ENCODE results near the gene SCYL1. TPM values are rescaled to one million over a fixed set of nuclear protein-coding genes. Genes with fewer than 3 reads are reported as not detected.

SCYL1 gene
- total and polyA plus RNA-seq, 3 experiments from 2014 or later = 42.1 to 88.5 (median 85.1) TPM

GRCh38 chr11:65549096-65549495 lies 24.2 kb downstream of the SCYL1 start:
- H3K27ac ChIP-seq (ENCODE audit: low read depth, low read length) = no peak overlapping the region
- DNase-seq = no peak
- no peaks in the 10 kb centered on the region for H3K9me3 ChIP-seq (ENCODE audit: low read length)
- H3K27me3 Mint-ChIP-seq = no peaks in the 10 kb centered on the region
- H3K27ac Mint-ChIP-seq = peak overlapping the region in 6 of 8 donors; percentile 7 to 92 (median 56)
- H3K4me1 Mint-ChIP-seq = peaks cover 47 to 66% (median 56%) of the 10 kb centered on the region in 3 donors
- H3K4me3 Mint-ChIP-seq = peak overlapping the region in 3 of 7 donors; percentile 31 to 83 (median 40)
- CTCF ChIA-PET = interaction anchor here (0.8 to 5.7 kb wide), 3 partner anchors 9 to 39 kb away, joined by 3 to 35 read pairs (median 8); partner anchors contain the start of genes FAM89B and ZNRD2
- H3K9me3 Mint-ChIP-seq = no peaks in the 10 kb centered on the region
- no peaks in the 10 kb centered on the region for H3K36me3 ChIP-seq (ENCODE audit: insufficient read depth, low read length)
- H3K4me3 ChIP-seq (ENCODE audit: low read length) = no peak overlapping the region
- H3K27me3 ChIP-seq (ENCODE audit: insufficient read depth, low read length, poor library complexity, severe bottlenecking) = no peaks in the 10 kb centered on the region
- POLR2A ChIA-PET = interaction anchor here (0.9 kb wide), 1 partner anchor 8 kb away, joined by 3 read pairs; no protein-coding TSS in a partner anchor
- peaks cover 3 to 19% (median 11%) of the 10 kb centered on the region in 3 donors for H3K36me3 Mint-ChIP-seq
- peaks cover 62% of the 10 kb centered on the region for H3K4me1 ChIP-seq (ENCODE audit: insufficient read depth, low read length)

- Mint-ChIP-seq H3K4me3 (peak overlapping the region in 5 of 7 donors; percentile 3 to 32 (median 13)), H3K4me1 (peaks cover 56 to 77% (median 62%) of the 10 kb centered on the region in 3 donors), H3K36me3 (peaks cover 3 to 18% (median 11%) of the 10 kb centered on the region in 3 donors), H3K27me3 (no peaks in the 10 kb centered on the region), H3K9me3 (no peaks in the 10 kb centered on the region), H3K27ac (peak overlapping the region; percentile 51 to 97 (median 80))
- CTCF ChIA-PET = interaction anchor here (0.9 to 4.1 kb wide), 14 partner anchors 8 to 81 kb away, joined by 3 to 41 read pairs (median 4); partner anchors contain the start of genes FAM89B and ZNRD2
- H3K27me3 ChIP-seq (ENCODE audit: insufficient read depth, low read length, poor library complexity, severe bottlenecking) = no peaks in the 10 kb centered on the region
- H3K4me3 ChIP-seq (ENCODE audit: low read length) = peak overlapping the region; percentile 17
- peaks cover 75% of the 10 kb centered on the region for H3K4me1 ChIP-seq (ENCODE audit: insufficient read depth, low read length)
- no peak overlapping the region for H3K27ac ChIP-seq (ENCODE audit: low read depth, low read length)
- DNase-seq = peak; percentile 43 to 73 (median 54)
- H3K9me3 ChIP-seq (ENCODE audit: low read length) = no peaks in the 10 kb centered on the region
- POLR2A ChIA-PET = interaction anchor here (0.6 to 1.5 kb wide), 2 partner anchors 11 to 50 kb away, joined by 3 to 5 read pairs; no protein-coding TSS in a partner anchor
- no peaks in the 10 kb centered on the region for H3K36me3 ChIP-seq (ENCODE audit: insufficient read depth, low read length)
These were observed 26.9 kb downstream of the SCYL1 start for GRCh38 chr11:65551572-65552387.

- no peaks in the 10 kb centered on the region for H3K9me3 ChIP-seq (ENCODE audit: low read length)
- H3K36me3 Mint-ChIP-seq = peaks cover 3 to 18% (median 11%) of the 10 kb centered on the region in 3 donors
- peaks cover 74% of the 10 kb centered on the region for H3K4me1 ChIP-seq (ENCODE audit: insufficient read depth, low read length)
- DNase-seq = no peak
- H3K36me3 ChIP-seq (ENCODE audit: insufficient read depth, low read length) = no peaks in the 10 kb centered on the region
- H3K27ac Mint-ChIP-seq = peak overlapping the region; percentile 29 to 89 (median 70)
- no peaks in the 10 kb centered on the region for H3K9me3 Mint-ChIP-seq
- no peaks in the 10 kb centered on the region for H3K27me3 ChIP-seq (ENCODE audit: insufficient read depth, low read length, poor library complexity, severe bottlenecking)
- peak overlapping the region in 5 of 7 donors; percentile 3 to 42 (median 22) for H3K4me3 Mint-ChIP-seq
- peak overlapping the region; percentile 19 for H3K4me3 ChIP-seq (ENCODE audit: low read length)
- ChIA-PET POLR2A (interaction anchor here (0.7 to 1.5 kb wide), 6 partner anchors 12 to 63 kb away, joined by 3 to 5 read pairs (median 4); partner anchors contain the start of genes FAM89B, PCNX3 and ZNRD2), CTCF (interaction anchor here (0.9 to 4.1 kb wide), 13 partner anchors 8 to 80 kb away, joined by 3 to 41 read pairs (median 4); partner anchors contain the start of genes FAM89B and ZNRD2)
- peaks cover 0 to 2% of the 10 kb centered on the region in 2 donors for H3K27me3 Mint-ChIP-seq
- no peak overlapping the region for H3K27ac ChIP-seq (ENCODE audit: low read depth, low read length)
- peaks cover 61 to 79% (median 67%) of the 10 kb centered on the region in 3 donors for H3K4me1 Mint-ChIP-seq
These were observed 27.6 kb downstream of the SCYL1 start for GRCh38 chr11:65552388-65552951.

- Histone ChIP-seq H3K4me3 (ENCODE audit: low read length) (peak overlapping the region; percentile 41), H3K27ac (ENCODE audit: low read depth, low read length) (peak overlapping the region; percentile 51), H3K36me3 (ENCODE audit: insufficient read depth, low read length) (no peaks in the 10 kb centered on the region), H3K27me3 (ENCODE audit: insufficient read depth, low read length, poor library complexity, severe bottlenecking) (no peaks in the 10 kb centered on the region), H3K9me3 (ENCODE audit: low read length) (no peaks in the 10 kb centered on the region), H3K4me1 (ENCODE audit: insufficient read depth, low read length) (peaks cover 64% of the 10 kb centered on the region)
- Mint-ChIP-seq H3K4me3 (peak overlapping the region in 4 of 7 donors; percentile 34 to 48 (median 38)), H3K36me3 (peaks cover 3 to 16% (median 11%) of the 10 kb centered on the region in 3 donors), H3K4me1 (peaks cover 52 to 71% (median 58%) of the 10 kb centered on the region in 3 donors), H3K27ac (peak overlapping the region in 2 of 8 donors; percentile 45 to 84), H3K9me3 (no peaks in the 10 kb centered on the region), H3K27me3 (peaks cover 0 to 2% of the 10 kb centered on the region in 2 donors)
- CTCF ChIA-PET = interaction anchor here (1.6 to 4.1 kb wide), 6 partner anchors 8 to 34 kb away, joined by 4 to 41 read pairs (median 14); partner anchors contain the start of genes FAM89B and ZNRD2
- POLR2A ChIA-PET = interaction anchor here (0.7 to 1.5 kb wide), 6 partner anchors 12 to 62 kb away, joined by 3 to 5 read pairs (median 4); partner anchors contain the start of genes FAM89B, PCNX3 and ZNRD2
- peak; percentile 50 to 82 (median 64) for DNase-seq
These were observed 28.6 kb downstream of the SCYL1 start for GRCh38 chr11:65553301-65554001.

GRCh38 chr11:65554057-65554818 lies 29.4 kb downstream of the SCYL1 start:
- Mint-ChIP-seq H3K4me3 (peak overlapping the region; percentile 49 to 85 (median 70)), H3K27me3 (peaks cover 0 to 2% of the 10 kb centered on the region in 2 donors), H3K9me3 (no peaks in the 10 kb centered on the region), H3K27ac (peak overlapping the region; percentile 75 to 98 (median 88)), H3K4me1 (peaks cover 51 to 65% (median 52%) of the 10 kb centered on the region in 3 donors), H3K36me3 (peaks cover under 1 to 15% (median 10%) of the 10 kb centered on the region in 3 donors)
- H3K4me3 ChIP-seq (ENCODE audit: low read length) = peak overlapping the region; percentile 41
- no peaks in the 10 kb centered on the region for H3K27me3 ChIP-seq (ENCODE audit: insufficient read depth, low read length, poor library complexity, severe bottlenecking)
- no peaks in the 10 kb centered on the region for H3K9me3 ChIP-seq (ENCODE audit: low read length)
- no peaks in the 10 kb centered on the region for H3K36me3 ChIP-seq (ENCODE audit: insufficient read depth, low read length)
- H3K27ac ChIP-seq (ENCODE audit: low read depth, low read length) = peak overlapping the region; percentile 51
- peaks cover 63% of the 10 kb centered on the region for H3K4me1 ChIP-seq (ENCODE audit: insufficient read depth, low read length)
- POLR2A ChIA-PET = interaction anchor here (1.5 kb wide), 2 partner anchors 12 kb away, joined by 5 to 17 read pairs; no protein-coding TSS in a partner anchor
- CTCF ChIA-PET = interaction anchor here (3.5 to 4.1 kb wide), 3 partner anchors 13 to 34 kb away, joined by 14 to 41 read pairs (median 24); partner anchors contain the start of gene ZNRD2
- DNase-seq = peak in 1 of 5 donors; percentile 43

- H3K9me3 Mint-ChIP-seq = no peaks in the 10 kb centered on the region
- peaks cover 69% of the 10 kb centered on the region for H3K4me1 ChIP-seq (ENCODE audit: insufficient read depth, low read length)
- H3K4me1 Mint-ChIP-seq = peaks cover 50 to 68% (median 51%) of the 10 kb centered on the region in 3 donors
- peak overlapping the region; percentile 75 to 98 (median 88) for H3K27ac Mint-ChIP-seq
- no peaks in the 10 kb centered on the region for H3K27me3 ChIP-seq (ENCODE audit: insufficient read depth, low read length, poor library complexity, severe bottlenecking)
- H3K27ac ChIP-seq (ENCODE audit: low read depth, low read length) = no peak overlapping the region
- H3K36me3 Mint-ChIP-seq = peaks cover 0 to 11% (median 9%) of the 10 kb centered on the region in 3 donors
- POLR2A ChIA-PET = interaction anchor here (1.5 kb wide), 1 partner anchor 11 kb away, joined by 17 read pairs; no protein-coding TSS in a partner anchor
- peak overlapping the region; percentile 32 to 85 (median 64) for H3K4me3 Mint-ChIP-seq
- no peaks in the 10 kb centered on the region for H3K36me3 ChIP-seq (ENCODE audit: insufficient read depth, low read length)
- peaks cover 0 to 2% of the 10 kb centered on the region in 2 donors for H3K27me3 Mint-ChIP-seq
- H3K9me3 ChIP-seq (ENCODE audit: low read length) = no peaks in the 10 kb centered on the region
- no peak overlapping the region for H3K4me3 ChIP-seq (ENCODE audit: low read length)
- no peak for DNase-seq
- CTCF ChIA-PET = interaction anchor here (0.7 to 1.6 kb wide), 3 partner anchors 10 to 33 kb away, joined by 3 to 7 read pairs (median 3); no protein-coding TSS in a partner anchor
These were observed 30.1 kb downstream of the SCYL1 start for GRCh38 chr11:65554842-65555430.

Measured in CD8-positive, alpha-beta memory T cell (primary cell).